ENCODE measurements around the gene KCNK7. TPM values are rescaled to one million over a fixed set of nuclear protein-coding genes. Genes with fewer than 3 reads are reported as not detected.

Gene KCNK7
- total RNA-seq, 1 experiment from 2014 or later: 0.69 TPM

GRCh38 chr11:65586247-65586630 lies 9.4 kb downstream of the KCNK7 start:
- intact Hi-C loops (cut with micrococcal nuclease; ENCODE audit: unreplicated experiment): no loop called here
- no peak for DNase-seq (ENCODE audit: low read depth, low spot score)
- Histone ChIP-seq H3K4me3 (ENCODE audit: low read depth in 2 of 2, low read length in 2 of 2) (no peak overlapping the region), H3K27me3 (ENCODE audit: control insufficient read depth, insufficient read depth, low read length) (no peaks in the 10 kb centered on the region), H3K27ac (ENCODE audit: low read length) (no peak overlapping the region), H3K9me3 (ENCODE audit: control insufficient read depth, insufficient read depth, low read depth, low read length) (no peaks in the 10 kb centered on the region), H3K36me3 (ENCODE audit: control insufficient read depth, insufficient read depth, low read length) (peaks cover 6% of the 10 kb centered on the region), H3K4me1 (ENCODE audit: control insufficient read depth, insufficient read depth, low read length) (peaks cover 17% of the 10 kb centered on the region)
- ChIA-PET POLR2A (no interaction called here), CTCF (no interaction called here)
- in situ Hi-C loops (cut with HindIII; ENCODE audit: low pct_unique_long_range_greater_than_20kb, low sequenced_read_pairs): no loop called here
- ATAC-seq: no peak
- TF ChIP-seq POLR2AphosphoS5 (IDR thresholded peaks at IDR 0.05; ENCODE audit: low read depth, low read length): no peak
- TF ChIP-seq TCF7L2 (IDR thresholded peaks at IDR 0.05; ENCODE audit: low read depth, low read length): no peak
- TF ChIP-seq REST (IDR thresholded peaks at IDR 0.05; ENCODE audit: insufficient read depth in 1 of 2, low read depth in 2 of 2, low read length in 1 of 2): no peak
- TF ChIP-seq SIN3A (IDR thresholded peaks at IDR 0.05; ENCODE audit: borderline replicate concordance, insufficient read depth, low read depth, low read length): no peak
- TF ChIP-seq, protein P1, sequence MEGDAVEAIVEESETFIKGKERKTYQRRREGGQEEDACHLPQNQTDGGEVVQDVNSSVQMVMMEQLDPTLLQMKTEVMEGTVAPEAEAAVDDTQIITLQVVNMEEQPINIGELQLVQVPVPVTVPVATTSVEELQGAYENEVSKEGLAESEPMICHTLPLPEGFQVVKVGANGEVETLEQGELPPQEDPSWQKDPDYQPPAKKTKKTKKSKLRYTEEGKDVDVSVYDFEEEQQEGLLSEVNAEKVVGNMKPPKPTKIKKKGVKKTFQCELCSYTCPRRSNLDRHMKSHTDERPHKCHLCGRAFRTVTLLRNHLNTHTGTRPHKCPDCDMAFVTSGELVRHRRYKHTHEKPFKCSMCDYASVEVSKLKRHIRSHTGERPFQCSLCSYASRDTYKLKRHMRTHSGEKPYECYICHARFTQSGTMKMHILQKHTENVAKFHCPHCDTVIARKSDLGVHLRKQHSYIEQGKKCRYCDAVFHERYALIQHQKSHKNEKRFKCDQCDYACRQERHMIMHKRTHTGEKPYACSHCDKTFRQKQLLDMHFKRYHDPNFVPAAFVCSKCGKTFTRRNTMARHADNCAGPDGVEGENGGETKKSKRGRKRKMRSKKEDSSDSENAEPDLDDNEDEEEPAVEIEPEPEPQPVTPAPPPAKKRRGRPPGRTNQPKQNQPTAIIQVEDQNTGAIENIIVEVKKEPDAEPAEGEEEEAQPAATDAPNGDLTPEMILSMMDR (IDR thresholded peaks at IDR 0.05): no peak
- BruUV-seq (replicated peaks): no TSS peak

DNA sequence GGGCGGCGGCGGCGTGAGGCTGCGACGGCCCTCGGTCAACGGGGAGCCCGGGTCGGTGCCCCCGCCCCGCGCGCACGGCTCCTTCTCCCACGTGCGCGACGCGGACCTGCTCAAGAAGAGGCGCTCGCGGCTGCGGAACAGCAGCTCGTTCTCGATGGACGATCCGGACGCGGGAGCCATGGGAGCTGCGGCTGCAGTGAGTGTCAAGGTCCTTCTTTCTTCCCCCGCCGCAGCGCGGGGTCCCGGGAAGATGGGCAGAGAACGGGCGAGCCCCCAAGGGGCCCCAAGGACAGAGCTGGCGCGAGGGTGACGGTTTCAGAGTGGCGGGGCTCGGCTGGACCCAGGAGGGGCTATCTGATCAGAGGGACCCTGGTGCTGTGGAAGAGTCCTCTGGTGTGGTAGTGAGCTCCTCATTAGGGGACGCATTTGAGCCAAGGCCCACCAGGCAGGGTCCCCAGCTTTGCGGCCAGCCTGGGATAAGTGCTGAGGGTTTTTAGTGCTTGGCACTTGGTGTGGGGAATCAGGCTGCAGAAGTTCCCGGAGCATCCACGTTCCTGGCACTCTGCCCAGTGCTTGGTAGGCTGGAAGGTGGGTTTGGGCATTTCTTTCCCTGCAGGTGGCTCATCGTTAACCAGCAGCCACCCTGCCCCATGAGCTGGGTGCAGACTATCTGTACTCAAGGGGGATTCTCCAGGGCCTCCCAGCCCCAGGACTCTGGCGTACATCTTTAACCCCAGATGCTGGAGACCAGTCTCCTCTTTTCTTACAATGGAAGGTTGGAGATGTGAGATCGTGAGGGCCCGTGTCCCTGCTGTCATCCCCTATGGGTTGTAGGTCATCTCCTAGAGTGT lies 10.0 kb downstream of the KCNK7 start:
- Histone ChIP-seq H3K27ac (ENCODE audit: low read length) (no peak overlapping the region), H3K4me1 (ENCODE audit: control insufficient read depth, insufficient read depth, low read length) (peaks cover 17% of the 10 kb centered on the region), H3K9me3 (ENCODE audit: control insufficient read depth, insufficient read depth, low read depth, low read length) (no peaks in the 10 kb centered on the region), H3K4me3 (ENCODE audit: low read depth in 2 of 2, low read length in 2 of 2) (no peak overlapping the region), H3K36me3 (ENCODE audit: control insufficient read depth, insufficient read depth, low read length) (peaks cover 6% of the 10 kb centered on the region), H3K27me3 (ENCODE audit: control insufficient read depth, insufficient read depth, low read length) (no peaks in the 10 kb centered on the region)
- ATAC-seq: no peak
- no peak for TF ChIP-seq REST (IDR thresholded peaks at IDR 0.05; ENCODE audit: insufficient read depth in 1 of 2, low read depth in 2 of 2, low read length in 1 of 2)
- TF ChIP-seq TCF7L2 (IDR thresholded peaks at IDR 0.05; ENCODE audit: low read depth, low read length): no peak
- TF ChIP-seq SIN3A (IDR thresholded peaks at IDR 0.05; ENCODE audit: borderline replicate concordance, insufficient read depth, low read depth, low read length): no peak
- no peak for TF ChIP-seq POLR2AphosphoS5 (IDR thresholded peaks at IDR 0.05; ENCODE audit: low read depth, low read length)
- TF ChIP-seq, protein P1 (IDR thresholded peaks at IDR 0.05): no peak
- DNase-seq (ENCODE audit: low read depth, low spot score): no peak
- intact Hi-C loops (cut with micrococcal nuclease; ENCODE audit: unreplicated experiment) (no loop called here), in situ Hi-C loops (cut with HindIII; ENCODE audit: low pct_unique_long_range_greater_than_20kb, low sequenced_read_pairs) (no loop called here)
- POLR2A ChIA-PET: no interaction called here
- CTCF ChIA-PET: no interaction called here
- no TSS peak for BruUV-seq (replicated peaks)

Measured in Panc1 (cell line).